GM18907 (cell line): ENCODE measurements around the gene AMOTL2.

Experiments used
- ATAC-seq: cut with Tn5 transposase; IDR thresholded peaks from one replicate; pipeline ENCODE4 v1.9.1; 2021; ENCODE audit warnings: mild to moderate bottlenecking, moderate library complexity; ENCODE audit not compliant: unreplicated experiment

Gene AMOTL2

DNA sequence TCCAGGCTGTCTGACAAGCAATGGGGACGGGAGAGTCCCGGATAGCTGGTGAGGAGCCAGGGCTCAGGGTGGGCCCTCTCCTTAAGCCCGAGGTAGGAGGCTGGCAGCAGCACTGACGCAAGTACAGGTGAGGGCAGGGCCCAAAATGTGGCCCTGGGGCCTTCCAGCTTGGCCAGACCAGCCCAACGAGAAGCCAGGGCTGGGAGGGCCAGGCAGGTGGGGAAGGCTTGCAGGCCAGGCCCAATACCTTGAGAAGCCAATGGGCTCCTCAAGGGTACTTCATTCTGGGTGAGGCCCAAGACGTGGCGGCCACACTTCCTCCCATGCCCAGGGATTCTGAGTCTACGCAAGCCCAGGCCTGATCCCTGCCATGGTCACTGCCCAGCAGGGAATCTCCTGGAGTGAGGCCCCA, 37.2 kb downstream of the AMOTL2 start:
- no peak for ATAC-seq

DNA sequence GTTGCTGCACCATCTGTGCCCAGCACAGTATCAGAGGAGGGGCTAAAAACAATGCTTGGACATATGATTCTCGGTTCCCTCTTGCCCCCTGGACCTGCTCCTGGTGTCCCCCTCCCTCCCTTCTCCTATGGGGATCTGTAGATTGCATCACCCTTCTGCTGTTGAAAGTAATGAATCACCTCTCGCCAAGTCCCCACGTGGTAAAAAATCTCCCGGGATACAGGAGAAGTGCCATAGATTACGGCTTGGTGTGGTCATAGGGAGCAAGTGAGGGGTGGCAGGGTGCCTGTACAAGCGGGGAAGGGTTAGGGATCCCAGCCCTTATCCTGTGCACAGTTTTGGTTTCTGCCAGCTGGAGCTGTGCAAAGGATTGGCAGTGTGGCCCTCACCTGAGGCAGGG, 37.7 kb downstream of the AMOTL2 start:
- no peak for ATAC-seq

DNA sequence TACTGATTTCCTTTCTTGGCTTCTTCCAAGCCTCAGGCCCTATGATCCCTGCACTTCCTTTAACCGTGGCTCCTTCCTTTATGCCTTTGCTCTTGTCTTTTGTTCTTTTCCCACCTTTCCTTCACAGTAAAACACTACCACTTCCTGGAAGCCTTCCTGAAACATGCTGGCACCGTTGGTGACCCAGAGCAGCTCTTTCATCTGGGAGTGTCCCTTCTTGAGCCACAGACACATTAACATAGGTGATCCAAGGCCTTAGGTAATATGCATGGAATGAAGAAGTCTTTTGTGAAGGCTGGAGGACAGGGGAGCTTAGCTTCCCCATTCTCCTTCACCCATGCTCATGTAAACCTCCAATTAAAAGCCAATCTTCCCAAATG, 39.4 kb downstream of the AMOTL2 start:
- no peak for ATAC-seq

DNA sequence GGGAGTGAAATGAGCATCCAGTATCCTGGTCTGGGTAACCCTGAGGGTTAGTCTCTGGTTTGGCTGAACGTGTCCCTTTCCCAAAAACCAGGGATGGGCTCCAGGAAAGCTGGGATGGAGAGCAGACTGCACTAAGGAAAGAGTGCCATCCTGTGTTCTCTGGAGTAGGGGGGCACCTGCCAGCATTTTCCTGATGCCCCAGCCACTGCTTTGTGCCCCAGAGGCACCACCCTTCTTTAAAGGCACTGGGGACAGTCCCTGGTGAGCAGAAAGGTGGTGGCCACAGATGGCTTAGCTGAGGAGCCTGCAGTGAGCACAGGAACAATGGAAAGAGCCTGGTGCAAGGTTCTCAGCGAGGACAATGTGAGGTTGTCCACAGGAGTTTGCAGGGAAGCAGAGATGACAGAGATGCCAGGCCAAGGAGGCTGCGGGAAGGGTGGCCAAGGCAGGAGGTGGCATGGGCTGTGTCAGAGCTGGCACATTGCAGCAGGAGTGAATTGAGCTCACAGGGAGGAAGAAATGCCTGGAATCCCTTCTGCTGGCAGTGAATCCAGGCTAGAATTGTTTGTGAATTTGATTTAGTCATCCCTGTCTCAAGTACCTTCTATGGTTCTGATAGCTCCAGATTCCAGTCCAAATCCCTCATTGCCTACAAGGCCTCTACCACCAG, 39.9 kb downstream of the AMOTL2 start:
- ATAC-seq: no peak

DNA sequence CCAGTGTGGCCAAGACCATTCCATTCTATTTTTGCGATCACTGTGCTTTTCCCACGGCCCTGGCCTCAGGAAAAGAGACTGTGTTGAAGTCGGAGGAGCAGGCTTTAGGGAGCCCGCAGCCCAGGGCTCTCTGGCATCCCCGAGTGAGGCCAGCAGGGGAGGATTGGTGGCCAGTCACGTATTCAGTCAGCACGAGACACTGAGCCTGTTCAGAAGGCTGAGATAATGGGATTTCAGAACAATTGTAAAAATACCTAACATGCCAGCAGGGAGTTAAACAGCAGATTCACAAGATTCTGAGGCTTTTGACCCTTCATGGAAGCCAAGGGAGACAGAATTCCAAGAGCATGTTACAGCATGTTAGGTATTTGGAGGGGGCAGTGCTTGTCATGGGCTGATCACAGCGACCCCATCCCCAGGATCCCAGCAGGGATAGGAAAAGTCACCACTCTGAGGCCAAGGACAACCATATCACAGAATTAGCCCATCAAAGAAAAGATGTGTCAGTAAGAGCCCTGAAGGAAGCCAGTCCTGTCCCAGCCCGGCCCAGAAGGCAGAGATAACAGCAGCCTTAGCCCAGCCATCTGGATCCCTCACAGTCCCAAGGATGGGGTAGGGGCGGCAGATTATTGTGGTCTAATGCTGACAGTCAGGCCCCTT, 40.6 kb downstream of the AMOTL2 start:
- no peak for ATAC-seq

DNA sequence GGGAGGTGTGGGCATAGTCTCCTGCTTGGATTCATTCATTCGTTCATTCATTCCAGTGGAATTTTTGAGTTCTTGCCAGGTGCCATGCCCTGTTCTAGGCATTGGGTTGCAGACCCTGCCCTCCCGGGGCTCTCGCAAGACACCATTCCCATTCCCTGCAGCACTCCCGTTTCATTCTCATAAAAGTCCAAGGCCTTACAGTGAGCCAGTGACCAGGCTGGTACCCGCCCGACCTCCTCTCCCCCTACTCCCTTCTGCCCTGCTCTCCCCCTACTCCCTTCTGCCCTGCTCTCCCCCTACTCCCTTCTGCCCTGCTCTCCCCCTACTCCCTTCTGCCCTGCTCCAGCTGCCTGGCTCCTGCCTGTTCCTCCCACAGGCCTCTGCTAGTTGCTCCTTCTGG, 41.9 kb downstream of the AMOTL2 start:
- ATAC-seq: no peak

DNA sequence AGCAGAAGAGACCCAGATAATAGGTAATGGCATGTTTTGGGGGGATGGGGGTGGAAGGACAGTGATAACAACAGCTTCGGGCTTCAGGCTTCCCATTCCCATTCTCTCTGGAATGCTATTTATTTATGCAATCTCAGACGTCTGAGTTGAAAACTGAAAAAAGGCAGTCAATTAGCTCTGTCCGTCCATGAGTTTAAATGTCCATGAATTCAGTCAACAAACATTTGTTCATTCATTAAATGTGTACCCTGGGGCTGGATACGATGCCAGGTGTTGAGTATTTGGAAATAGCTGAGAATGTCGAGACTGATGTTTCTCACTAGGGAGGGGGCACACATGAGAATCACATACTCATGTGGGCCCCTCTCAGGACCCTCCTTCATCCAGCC, 42.4 kb downstream of the AMOTL2 start:
- no peak for ATAC-seq

DNA sequence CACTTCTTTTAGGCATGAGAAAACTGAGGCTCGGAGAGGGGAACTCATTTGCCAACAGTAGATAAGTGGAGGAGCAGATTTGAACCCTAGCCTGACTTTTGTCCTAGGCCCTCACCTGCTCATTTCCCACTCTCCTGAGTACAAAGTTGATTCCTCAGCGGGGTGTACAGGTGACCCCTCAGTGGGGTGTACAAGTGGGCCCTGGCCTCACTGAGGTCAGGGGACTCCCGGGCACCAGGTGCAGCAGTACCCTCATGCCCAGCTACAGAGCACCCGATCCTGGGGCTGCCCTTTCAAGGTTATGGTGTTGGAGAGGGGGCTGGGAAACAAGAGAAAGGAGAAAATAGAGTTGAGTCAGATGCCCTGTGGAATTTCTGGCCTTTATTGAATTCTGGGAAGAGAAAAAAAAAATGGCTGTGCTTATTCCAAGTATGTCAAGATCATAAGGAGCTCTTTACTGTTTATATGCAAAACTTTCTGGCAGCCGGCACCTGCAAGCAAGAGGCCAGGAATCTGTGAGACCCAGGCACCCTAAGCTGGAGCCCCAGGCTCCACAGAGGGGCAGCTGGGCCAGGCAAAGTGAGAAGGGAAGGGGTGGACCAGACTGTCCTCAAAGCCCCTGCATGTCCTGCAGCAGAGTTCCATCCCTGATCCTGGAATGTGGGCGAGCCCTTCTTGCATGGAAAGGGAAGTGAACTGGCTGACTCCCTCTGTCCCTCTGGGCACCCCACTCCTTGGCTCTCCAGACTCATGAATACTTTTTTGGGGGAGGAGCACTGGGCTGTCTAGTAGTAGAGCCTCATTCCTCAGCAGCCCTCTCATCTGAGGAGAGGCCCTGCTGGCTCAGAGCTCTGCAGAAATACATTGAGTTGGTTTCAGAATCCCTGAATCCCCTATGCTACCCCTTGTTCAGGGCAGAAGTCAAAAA, 43.1 kb downstream of the AMOTL2 start:
- no peak for ATAC-seq

DNA sequence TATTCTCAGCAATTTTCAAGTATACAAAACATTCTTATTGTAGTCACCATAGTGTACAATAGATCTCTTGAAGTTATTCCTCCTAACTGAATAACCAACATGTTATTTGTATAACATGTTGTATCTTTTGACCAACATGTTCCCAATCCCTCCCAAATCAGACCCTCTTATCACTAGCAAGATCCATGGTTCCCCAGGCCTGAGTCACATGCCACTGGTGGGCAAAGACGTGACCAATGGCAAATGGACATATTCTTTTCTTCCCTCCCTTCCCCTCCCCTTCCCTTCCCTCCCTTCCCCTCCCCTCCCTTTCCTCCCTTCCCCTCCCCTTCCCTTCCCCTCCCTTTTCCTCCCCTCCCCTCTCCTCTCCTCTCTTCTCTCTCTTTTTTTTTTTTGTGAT, 45.4 kb downstream of the AMOTL2 start:
- no peak for ATAC-seq

DNA sequence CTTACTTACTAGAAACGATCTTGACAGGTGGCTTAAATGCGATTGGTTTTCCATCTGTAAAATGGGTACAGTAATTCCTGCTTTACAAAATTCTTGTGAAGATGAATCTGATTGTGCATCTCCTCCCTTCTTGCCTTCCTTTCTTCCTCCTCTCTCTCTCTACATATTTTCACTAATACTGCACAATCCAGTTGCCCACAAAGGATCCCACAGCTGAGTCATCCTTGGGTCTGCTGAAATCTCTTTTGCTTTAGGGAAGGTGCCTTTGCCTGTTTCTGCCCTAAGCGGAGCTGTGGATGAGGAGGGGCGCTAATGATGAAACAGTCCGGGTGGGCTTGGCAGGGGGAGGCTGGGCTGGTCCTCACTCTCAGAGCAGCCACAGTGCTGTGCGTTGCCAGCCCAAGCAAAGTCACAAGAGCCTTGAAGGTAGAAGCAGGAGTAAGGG, 46.1 kb downstream of the AMOTL2 start:
- no peak for ATAC-seq

DNA sequence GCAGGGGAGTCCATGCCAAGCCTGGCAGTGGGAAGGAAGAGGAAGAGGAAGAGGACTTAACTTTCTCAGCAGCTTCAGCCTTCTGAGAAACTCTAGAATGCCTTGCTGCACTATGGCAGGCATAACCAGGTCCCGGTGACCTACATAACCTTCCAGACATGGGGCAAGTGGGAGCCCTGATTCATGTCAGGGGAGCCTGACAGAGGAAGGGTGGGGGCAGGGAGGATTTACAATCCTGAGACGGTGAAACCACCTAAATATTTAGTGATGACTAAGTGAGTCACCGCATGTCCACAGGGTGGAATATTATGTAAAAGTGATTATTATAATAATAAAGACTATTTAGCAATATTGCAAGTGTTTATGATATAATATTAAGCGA, 46.7 kb downstream of the AMOTL2 start:
- no peak for ATAC-seq

DNA sequence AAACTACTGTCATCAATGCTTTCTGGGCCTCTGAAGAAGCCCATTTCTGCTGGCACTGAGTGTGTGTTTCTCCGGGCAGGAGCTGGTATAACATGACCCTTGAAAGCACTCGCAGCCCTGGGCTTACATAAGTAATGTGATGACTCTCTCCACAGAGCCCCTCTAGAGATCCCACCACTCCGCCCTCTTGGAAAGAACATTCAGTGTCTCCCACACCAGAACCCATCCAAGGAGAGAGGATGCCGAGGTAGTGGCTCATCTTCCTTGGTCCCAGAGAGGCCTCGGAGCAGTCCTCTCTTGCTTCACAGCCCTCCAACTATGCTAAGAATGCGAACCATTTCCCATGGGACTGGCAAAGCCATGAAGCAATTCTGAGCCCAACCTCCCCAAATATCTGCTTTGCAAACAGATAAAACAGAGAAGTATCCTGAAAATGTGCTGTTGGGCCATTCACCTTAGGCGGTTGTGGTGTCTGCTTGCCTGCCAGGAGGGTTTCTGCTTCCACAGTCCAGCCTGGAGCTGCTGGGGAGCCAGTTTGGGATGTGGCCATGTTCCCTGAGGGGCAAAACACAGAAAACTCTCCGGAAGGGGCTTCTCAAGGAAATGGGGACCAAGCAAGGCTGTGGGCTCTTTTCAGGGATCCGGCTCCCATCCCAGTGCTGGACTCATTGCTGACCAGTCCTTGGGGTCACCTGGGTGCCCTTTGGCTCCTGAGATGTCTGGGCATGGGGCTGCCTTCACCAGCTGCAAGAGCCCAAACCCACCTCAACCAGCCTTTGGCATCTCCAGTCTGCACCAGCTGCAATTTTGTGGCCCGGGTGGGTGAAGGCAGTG, 47.3 kb downstream of the AMOTL2 start:
- ATAC-seq: no peak

DNA sequence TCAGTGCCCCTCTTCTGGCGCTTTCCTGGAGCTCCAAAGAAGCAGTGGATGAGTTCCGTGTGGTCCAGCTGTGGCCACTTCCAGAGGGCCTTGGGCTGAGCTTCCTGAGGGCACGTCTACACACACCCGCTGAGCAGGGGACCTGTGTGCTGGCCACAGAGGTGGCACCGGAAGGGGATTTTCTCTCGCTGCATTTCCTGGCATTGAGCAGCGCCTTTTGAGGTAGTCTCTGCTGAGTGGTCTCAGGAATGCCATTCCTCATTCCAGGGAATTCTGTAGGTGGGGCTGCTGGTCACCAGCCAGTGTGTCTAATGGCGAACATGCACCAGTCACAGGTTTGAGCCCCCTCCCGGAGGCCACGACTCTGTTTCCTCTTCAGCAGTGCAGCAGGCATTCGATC, 48.1 kb downstream of the AMOTL2 start:
- no peak for ATAC-seq

DNA sequence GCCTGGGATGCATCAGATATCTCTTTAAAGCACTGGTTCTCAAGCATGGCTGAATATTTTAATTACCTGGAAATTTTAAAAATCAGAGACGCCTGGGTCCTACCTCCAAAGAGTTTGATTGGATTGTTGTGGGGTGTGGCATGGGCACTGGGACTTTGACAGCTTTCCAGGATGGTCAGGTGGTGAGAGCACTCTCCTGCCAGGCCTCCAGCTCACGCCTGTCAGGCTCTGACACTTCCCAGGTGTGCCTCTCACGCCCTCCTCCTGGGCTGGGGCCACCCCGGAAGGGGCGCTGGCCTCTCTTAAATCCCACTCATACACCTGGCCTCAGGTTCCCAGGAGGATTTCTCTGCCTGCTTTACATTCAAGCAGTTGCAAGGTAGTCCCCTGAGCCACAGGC, 48.5 kb downstream of the AMOTL2 start:
- no peak for ATAC-seq

DNA sequence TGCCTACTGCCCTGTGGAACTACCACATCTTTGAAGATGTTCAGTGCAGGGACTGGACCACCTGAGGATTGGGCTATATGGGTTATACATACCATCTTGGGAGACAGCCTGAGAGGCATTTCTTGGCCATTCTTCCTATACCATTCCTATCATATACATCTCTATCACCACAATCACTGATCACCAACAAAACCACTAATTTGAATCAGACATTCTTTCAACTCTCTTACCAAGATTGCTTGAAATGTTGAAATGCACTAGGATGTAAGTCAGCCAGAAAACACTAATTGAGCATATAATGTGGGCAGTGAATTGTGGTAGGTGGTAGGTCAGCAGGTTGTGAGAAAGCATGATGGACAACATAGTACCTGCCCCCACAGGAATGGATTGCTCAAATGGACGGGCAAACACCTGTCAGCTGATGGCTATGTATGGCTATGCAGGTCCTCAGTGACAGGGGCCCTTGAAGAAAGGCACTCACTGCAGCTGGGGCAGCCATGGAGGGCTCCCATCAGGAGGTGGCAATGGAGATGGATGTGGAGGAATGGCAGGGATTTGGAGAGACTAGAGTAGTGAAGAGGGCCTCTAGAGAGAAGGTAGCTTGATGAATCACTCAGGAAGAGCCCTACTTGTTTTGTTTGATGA, 49.1 kb downstream of the AMOTL2 start:
- ATAC-seq: no peak

DNA sequence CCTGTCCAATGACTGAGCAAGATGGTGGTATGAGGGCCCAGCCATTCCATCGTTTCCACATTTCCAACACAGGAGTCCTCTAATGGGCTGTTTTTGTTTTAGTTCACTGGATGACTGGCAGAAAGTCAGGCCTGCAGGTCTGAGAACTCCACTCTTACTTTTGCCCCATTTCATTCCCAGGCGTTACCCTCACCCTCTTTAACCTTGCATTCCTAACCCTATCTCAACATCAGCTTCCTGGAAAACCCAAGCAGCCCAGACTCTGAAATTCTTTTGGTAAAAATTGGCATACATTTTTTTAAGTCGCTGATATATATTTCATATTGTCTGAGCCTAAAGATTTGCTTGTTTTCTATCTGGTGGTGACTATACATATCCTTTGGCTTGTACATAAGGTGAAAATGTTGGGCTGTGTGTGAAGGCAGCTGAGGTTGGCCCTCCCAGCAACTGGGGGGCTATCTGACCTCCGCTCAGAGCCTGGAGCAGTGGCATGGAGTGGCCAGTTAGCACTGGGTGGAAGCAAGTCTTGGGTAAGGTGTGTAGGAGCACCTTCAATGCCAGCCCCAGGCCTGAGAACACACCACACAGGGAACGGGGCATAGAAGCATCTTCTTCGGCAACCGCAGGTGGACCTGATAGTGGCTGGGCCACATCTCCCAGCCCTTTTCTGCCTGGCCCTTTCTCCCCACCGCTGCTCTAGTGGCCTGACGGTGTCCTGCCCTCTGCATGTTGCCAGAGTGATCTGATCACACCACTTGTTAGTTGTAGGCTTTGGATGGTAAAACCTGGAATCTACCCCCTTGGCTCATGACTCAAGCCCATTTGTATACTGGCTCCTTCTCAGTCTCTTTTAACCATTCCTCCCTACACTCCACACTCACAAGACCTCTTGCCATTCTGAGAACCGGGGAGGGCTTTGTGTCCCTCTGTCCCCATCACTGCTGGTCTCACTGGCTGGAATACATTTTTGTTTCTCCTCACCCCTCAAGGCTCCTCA, 50.0 kb downstream of the AMOTL2 start:
- ATAC-seq: no peak

DNA sequence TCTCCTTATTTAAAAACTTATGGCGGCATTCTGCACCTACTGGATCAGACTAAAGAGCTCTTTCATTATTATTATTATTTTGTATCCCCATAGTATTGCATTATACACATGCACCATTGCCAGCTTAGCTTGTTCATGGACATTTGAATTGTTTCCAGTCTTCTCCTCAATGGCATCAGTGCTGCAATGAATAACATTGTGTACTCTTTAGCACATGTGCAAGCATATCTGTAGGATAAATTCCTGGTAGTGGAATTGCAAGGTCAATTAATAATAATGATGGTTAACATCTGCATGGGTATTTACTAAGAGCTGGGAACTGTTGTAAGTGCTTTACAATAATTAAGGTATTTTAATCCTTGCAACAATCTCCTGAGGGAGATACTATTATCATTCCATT, 52.0 kb downstream of the AMOTL2 start:
- no peak for ATAC-seq

DNA sequence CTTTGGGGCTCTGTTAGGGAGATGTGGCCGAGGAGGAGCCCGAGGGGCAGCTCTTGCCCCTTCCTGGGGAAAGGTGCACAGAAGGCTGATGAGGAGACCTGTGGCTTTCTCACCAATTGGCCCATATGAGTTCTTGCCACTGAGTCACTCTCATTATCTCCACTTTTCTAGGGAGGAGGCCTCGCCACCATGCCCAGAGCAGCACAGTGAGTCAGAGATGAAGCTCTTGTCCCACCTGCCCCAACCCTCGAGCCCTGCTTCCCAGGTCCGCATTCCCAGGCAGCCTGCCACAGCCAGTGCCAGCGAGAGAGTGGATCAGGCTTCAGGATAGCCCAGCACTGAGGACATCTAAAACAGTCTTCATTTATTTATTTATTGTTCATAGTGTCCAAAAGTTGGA, 53.5 kb downstream of the AMOTL2 start:
- no peak for ATAC-seq

DNA sequence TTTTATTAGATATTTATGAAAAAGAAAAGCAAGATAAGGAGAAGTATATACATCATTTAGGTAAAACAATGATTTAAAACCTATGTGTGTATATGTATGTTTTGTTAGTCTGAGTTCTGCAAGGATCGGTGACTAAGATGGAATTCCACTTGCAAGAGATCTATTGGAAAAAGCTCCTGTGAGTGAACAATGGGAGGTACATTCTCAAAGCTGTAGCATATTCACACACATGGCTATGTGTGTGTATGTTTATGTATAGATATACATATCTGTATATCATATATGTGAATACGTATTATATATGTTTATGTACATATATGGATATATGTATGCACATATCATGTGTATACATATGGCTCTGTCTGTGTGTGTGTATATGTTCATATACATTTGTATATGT, 54.3 kb downstream of the AMOTL2 start:
- no peak for ATAC-seq
